ENCODE data around the gene DHX34. TPM values are rescaled to one million over a fixed set of nuclear protein-coding genes. Genes with fewer than 3 reads are reported as not detected.
"Not testable (repeated sequence)": the region's sequence is repeated elsewhere in the genome, so short reads cannot be mapped to it uniquely, and the experiment has no call there.

Gene DHX34
- total RNA-seq, 1 donor from 2014 or later = 32.4 TPM

- H3K4me3 Mint-ChIP-seq = no peak overlapping the region
- H3K4me1 Mint-ChIP-seq = peaks cover 8% of the 10 kb centered on the region
- TF ChIP-seq CTCF (conservative IDR thresholded peaks at IDR 0.05) = no peak
- H3K27ac Mint-ChIP-seq (ENCODE audit: unreplicated experiment) = no peak overlapping the region
- DNase-seq (ENCODE audit: low read depth, low spot score) = no peak
- H3K27me3 Mint-ChIP-seq (ENCODE audit: low read depth) = no peaks in the 10 kb centered on the region
- H3K9me3 Mint-ChIP-seq = no peaks in the 10 kb centered on the region
- peaks cover 4% of the 10 kb centered on the region for H3K36me3 Mint-ChIP-seq (ENCODE audit: low read depth)
Measured at GRCh38 chr19:47381121-47381520, 32.0 kb downstream of the DHX34 start.

- TF ChIP-seq CTCF (conservative IDR thresholded peaks at IDR 0.05) = no peak
- no peaks in the 10 kb centered on the region for H3K9me3 Mint-ChIP-seq
- H3K27me3 Mint-ChIP-seq (ENCODE audit: low read depth) = no peaks in the 10 kb centered on the region
- peaks cover 8% of the 10 kb centered on the region for H3K4me1 Mint-ChIP-seq
- H3K27ac Mint-ChIP-seq (ENCODE audit: unreplicated experiment) = no peak overlapping the region
- H3K4me3 Mint-ChIP-seq = no peak overlapping the region
- H3K36me3 Mint-ChIP-seq (ENCODE audit: low read depth) = peaks cover 4% of the 10 kb centered on the region
- no peak for DNase-seq (ENCODE audit: low read depth, low spot score)
Measured at GRCh38 chr19:47381653-47382279, 32.7 kb downstream of the DHX34 start.

- not testable (repeated sequence) for H3K27me3 Mint-ChIP-seq (ENCODE audit: low read depth); H3K4me3 Mint-ChIP-seq; H3K36me3 Mint-ChIP-seq (ENCODE audit: low read depth); H3K9me3 Mint-ChIP-seq; H3K27ac Mint-ChIP-seq (ENCODE audit: unreplicated experiment); DNase-seq (ENCODE audit: low read depth, low spot score); H3K4me1 Mint-ChIP-seq
Measured at GRCh38 chr19:47383890-47384289, 34.8 kb downstream of the DHX34 start.

DNA sequence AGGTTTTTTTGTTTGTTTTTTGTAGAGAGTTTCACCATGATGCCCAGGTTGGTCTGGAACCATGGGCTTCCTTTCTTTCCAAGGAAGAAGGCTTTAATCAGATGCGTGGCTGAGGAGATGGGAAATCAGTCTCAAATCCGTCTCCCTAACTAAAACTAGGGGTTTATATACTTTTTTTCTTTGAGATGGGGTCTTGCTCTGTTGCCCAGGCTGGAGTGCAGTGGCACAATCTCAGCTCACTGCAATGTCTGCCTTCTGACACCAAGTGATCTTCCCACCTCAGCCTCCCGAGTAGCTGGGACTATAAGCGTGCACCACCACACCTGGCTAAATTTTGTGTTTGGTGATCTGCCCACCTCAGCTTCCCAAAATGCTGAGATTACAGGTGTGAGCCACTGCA, 35.4 kb downstream of the DHX34 start:
- not testable (repeated sequence) for H3K4me3 Mint-ChIP-seq; H3K9me3 Mint-ChIP-seq; H3K36me3 Mint-ChIP-seq (ENCODE audit: low read depth); H3K27me3 Mint-ChIP-seq (ENCODE audit: low read depth); H3K27ac Mint-ChIP-seq (ENCODE audit: unreplicated experiment); DNase-seq (ENCODE audit: low read depth, low spot score); H3K4me1 Mint-ChIP-seq

DNA sequence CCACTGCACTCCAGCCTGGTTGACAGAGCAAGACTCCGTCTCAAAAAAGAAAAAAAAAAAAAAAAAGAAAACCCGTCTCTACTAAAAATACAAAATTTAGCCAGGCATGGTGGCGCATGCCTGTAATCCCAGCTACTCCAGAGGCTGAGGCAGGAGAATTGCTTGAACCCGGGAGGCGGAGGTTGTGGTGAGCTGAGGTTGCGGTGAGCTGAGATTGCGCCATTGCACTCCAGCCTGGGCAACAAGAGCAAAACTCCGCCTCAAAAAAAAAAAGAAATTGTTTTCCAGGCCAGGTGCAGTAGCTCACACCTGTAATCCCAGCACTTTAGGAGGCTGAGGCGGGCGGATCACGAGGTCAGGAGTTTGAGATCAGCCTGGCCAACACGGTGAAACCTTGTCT, 37.5 kb downstream of the DHX34 start:
- H3K4me3 Mint-ChIP-seq; H3K27me3 Mint-ChIP-seq (ENCODE audit: low read depth); H3K9me3 Mint-ChIP-seq; H3K27ac Mint-ChIP-seq (ENCODE audit: unreplicated experiment); DNase-seq (ENCODE audit: low read depth, low spot score); H3K36me3 Mint-ChIP-seq (ENCODE audit: low read depth): not testable (repeated sequence)
- peaks cover 22% of the 10 kb centered on the region for H3K4me1 Mint-ChIP-seq

- not testable (repeated sequence) for H3K27me3 Mint-ChIP-seq (ENCODE audit: low read depth); H3K27ac Mint-ChIP-seq (ENCODE audit: unreplicated experiment); H3K4me3 Mint-ChIP-seq; H3K36me3 Mint-ChIP-seq (ENCODE audit: low read depth); H3K9me3 Mint-ChIP-seq; DNase-seq (ENCODE audit: low read depth, low spot score)
- peaks cover 23% of the 10 kb centered on the region for H3K4me1 Mint-ChIP-seq
Measured at GRCh38 chr19:47387623-47388022, 38.5 kb downstream of the DHX34 start.

DNA sequence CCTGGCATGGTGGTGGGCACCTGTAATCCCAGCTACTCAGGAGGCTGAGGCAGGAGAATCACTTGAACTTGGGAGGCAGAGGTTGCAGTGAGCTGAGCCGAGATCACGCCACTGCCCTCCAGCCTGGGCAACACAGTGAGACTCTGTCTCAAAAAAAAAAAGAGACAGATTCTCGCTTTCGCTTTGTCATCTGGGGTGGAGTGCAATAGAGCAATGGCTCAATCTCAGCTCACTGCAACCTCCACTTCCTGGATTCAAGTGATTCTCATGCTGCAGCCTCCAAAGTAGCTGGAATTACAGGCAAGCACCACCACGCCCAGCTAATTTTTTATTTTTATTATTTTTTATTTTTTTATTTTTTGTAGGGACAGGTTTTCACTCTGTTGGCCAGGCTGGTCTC, 39.6 kb downstream of the DHX34 start:
- H3K9me3 Mint-ChIP-seq; H3K36me3 Mint-ChIP-seq (ENCODE audit: low read depth); DNase-seq (ENCODE audit: low read depth, low spot score); H3K27ac Mint-ChIP-seq (ENCODE audit: unreplicated experiment); H3K4me3 Mint-ChIP-seq; H3K27me3 Mint-ChIP-seq (ENCODE audit: low read depth): not testable (repeated sequence)
- H3K4me1 Mint-ChIP-seq = peaks cover 23% of the 10 kb centered on the region

DNA sequence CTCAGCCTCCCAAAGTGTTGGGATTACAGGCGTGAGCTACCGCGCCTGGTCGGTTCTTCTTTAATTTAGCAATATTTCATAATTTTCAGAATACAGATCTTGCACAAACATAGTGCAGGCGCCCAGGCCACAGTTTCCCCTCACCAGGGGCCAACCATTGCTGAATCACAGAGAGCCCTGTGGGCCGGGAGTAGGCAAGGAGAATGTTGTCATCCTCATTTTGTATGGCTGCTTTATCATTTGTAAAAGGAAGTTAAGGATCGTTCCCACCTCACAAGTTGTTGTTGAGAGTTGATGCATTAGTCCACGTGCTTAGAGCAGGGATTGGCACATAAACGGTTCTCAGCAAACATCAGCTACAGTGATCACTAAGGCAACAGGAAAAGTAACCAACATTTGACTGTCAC, 40.0 kb downstream of the DHX34 start:
- DNase-seq (ENCODE audit: low read depth, low spot score) = no peak
- no peaks in the 10 kb centered on the region for H3K9me3 Mint-ChIP-seq
- no peak for TF ChIP-seq CTCF (conservative IDR thresholded peaks at IDR 0.05)
- no peaks in the 10 kb centered on the region for H3K36me3 Mint-ChIP-seq (ENCODE audit: low read depth)
- no peak overlapping the region for H3K4me3 Mint-ChIP-seq
- H3K4me1 Mint-ChIP-seq = peaks cover 23% of the 10 kb centered on the region
- H3K27me3 Mint-ChIP-seq (ENCODE audit: low read depth) = peaks cover 8% of the 10 kb centered on the region
- no peak overlapping the region for H3K27ac Mint-ChIP-seq (ENCODE audit: unreplicated experiment)
